HepG2 (cell line): ENCODE results near the gene SIK2. TPM values are rescaled to one million over a fixed set of nuclear protein-coding genes. Genes with fewer than 3 reads are reported as not detected.
A peak's percentile ranks its signal among the peaks of the same experiment; 100 is the strongest.

ENCODE experiments used
- ATAC-seq: fragments of 200-7000 bp; cut with Tn5 transposase; 3 replicates; pipeline ENCODE4 v1.9.1; 2020; ENCODE audit warnings: mild to moderate bottlenecking, moderate library complexity
- BruUV-seq: library from RNA; stranded (reverse); fragments of 400-500 nt; replicated peaks from 2 replicates; lab custom pipeline; 2021; lab: Mats Ljungman, UMichigan
- CTCF ChIA-PET: fragments of 300-600 bp; formaldehyde crosslinking; extraction: SDS; loops from one replicate; lab custom pipeline; 2021; ENCODE audit warnings: low total read pairs, inconsistent platforms, low intra/inter-chr PET ratio; lab: Yijun Ruan, JAX
- POLR2A ChIA-PET: fragments of 350-600 bp; sonication (Branson Sonifier 250); formaldehyde crosslinking; loops from one replicate; lab custom pipeline; 2020; ENCODE audit warnings: antibody characterized with exemption, inconsistent platforms; lab: Yijun Ruan, JAX
- DNase-seq: peaks from one replicate; pipeline ENCODE4 v3.0.0-alpha.2; 2015; ENCODE audit warnings: low spot score
- FAIRE-seq: peaks from 3 replicates; lab custom pipeline; 2011; peaks lifted over from hg19 to GRCh38; lab: Jason Lieb, UNC
- H2AFZ ChIP-seq: one replicate; pipeline ENCODE4 v1.6.1; 2011; ENCODE audit warnings: low read length, inconsistent platforms
- H3K27ac ChIP-seq: fragments of 300-600 bp; 3 replicates; pipeline ENCODE4 v1.8.0; 2011; ENCODE audit warnings: mixed run types, mild to moderate bottlenecking, mixed read lengths, low read length, inconsistent platforms; ENCODE audit not compliant: insufficient read depth; ENCODE audit errors: extremely low read length
- H3K27me3 ChIP-seq, 2 experiments: fragments of 200-600 bp in 1 of 2; 2 replicates in 1 of 2; 3 replicates in 1 of 2; pipeline versions ENCODE4 v1.6.0 to v1.8.0; 2011; ENCODE audit warnings: low read length in 2 of 2, mild to moderate bottlenecking in 2 of 2, moderate library complexity in 2 of 2, inconsistent platforms in 1 of 2; ENCODE audit not compliant: insufficient read depth in 2 of 2, control insufficient read depth in 1 of 2
- H3K36me3 ChIP-seq, 2 experiments: fragments of 200-600 bp in 1 of 2; replicated peaks in 1 of 2; 2 replicates in 1 of 2; 3 replicates in 1 of 2; pipeline versions ENCODE4 v1.5.1 to v1.8.0; 2011; ENCODE audit warnings: low read length in 2 of 2, inconsistent platforms in 1 of 2; ENCODE audit not compliant: insufficient read depth in 2 of 2, control insufficient read depth in 1 of 2
- H3K4me1 ChIP-seq: 2 replicates; pipeline ENCODE4 v1.5.1; 2012; ENCODE audit warnings: low read length, inconsistent platforms; ENCODE audit not compliant: insufficient read depth
- H3K4me2 ChIP-seq: 2 replicates; pipeline ENCODE4 v1.6.0; 2011; ENCODE audit warnings: low read depth, low read length, inconsistent platforms
- H3K4me3 ChIP-seq, 3 experiments: fragments of 200-600 bp in 1 of 3; sonication (generic), shearing (Covaris generic) in 1 of 3; replicated peaks in 1 of 3; 2 replicates each; pipeline ENCODE4 v1.5.1; 2011 to 2016; ENCODE audit warnings: low read length in 3 of 3, inconsistent platforms in 2 of 3, low read depth in 2 of 3, mild to moderate bottlenecking in 2 of 3, control low read depth in 1 of 3, mixed read lengths in 1 of 3; ENCODE audit not compliant: insufficient read depth in 1 of 3
- H3K79me2 ChIP-seq: one replicate; pipeline ENCODE4 v1.6.1; 2011; ENCODE audit warnings: low read length, inconsistent platforms; ENCODE audit not compliant: insufficient read depth
- H3K9ac ChIP-seq: 2 replicates; pipeline ENCODE4 v1.6.0; 2011; ENCODE audit warnings: mild to moderate bottlenecking, low read depth, low read length, inconsistent platforms; ENCODE audit not compliant: insufficient read depth
- H3K9me3 ChIP-seq: 2 replicates; pipeline ENCODE4 v1.5.1; 2012; ENCODE audit warnings: mild to moderate bottlenecking, low read length
- H4K20me1 ChIP-seq: 2 replicates; pipeline ENCODE4 v1.6.0; 2011; ENCODE audit warnings: inconsistent platforms, mild to moderate bottlenecking, low read length, moderate library complexity; ENCODE audit not compliant: insufficient read depth
- ATF2 ChIP-seq: sonication (generic); formaldehyde crosslinking; IDR thresholded peaks from 2 replicates; pipeline ENCODE4 v1.4.0; 2020; ENCODE audit warnings: missing genetic modification reagents
- CREB1 ChIP-seq, 2 experiments: fragments of 450-650 bp in 1 of 2; IDR thresholded peaks; 2 replicates each; pipeline ENCODE4 v1.6.1; 2016 to 2017; ENCODE audit warnings: control low read depth in 1 of 2, mild to moderate bottlenecking in 1 of 2, missing compliant biosample characterization in 1 of 2, missing genetic modification characterization in 1 of 2
- DNMT1 ChIP-seq: sonication (generic); formaldehyde crosslinking; IDR thresholded peaks from 2 replicates; pipeline ENCODE4 v1.5.1; 2020; ENCODE audit warnings: mild to moderate bottlenecking, missing genetic modification reagents
- GRHL1 ChIP-seq: sonication (generic); formaldehyde crosslinking; conservative IDR thresholded peaks from 2 replicates; pipeline ENCODE4 v1.8.0; 2022; ENCODE audit warnings: missing genetic modification reagents
- GTF2F1 ChIP-seq: fragments of 150-350 bp; IDR thresholded peaks from 2 replicates; pipeline ENCODE4 v1.6.1; 2014; ENCODE audit warnings: low read length
- HNRNPL ChIP-seq: fragments of 200-400 bp; formaldehyde crosslinking; IDR thresholded peaks from 2 replicates; pipeline ENCODE4 v1.6.1; 2017; ENCODE audit warnings: mild to moderate bottlenecking, low read depth, low read length
- JDP2 ChIP-seq: sonication (generic); formaldehyde crosslinking; IDR thresholded peaks from 2 replicates; pipeline ENCODE4 v1.8.1; 2022; ENCODE audit warnings: missing genetic modification reagents, borderline replicate concordance
- MLXIP ChIP-seq: sonication (generic); formaldehyde crosslinking; IDR thresholded peaks from 2 replicates; pipeline ENCODE4 v1.9.0; 2021; ENCODE audit warnings: missing genetic modification reagents, borderline replicate concordance
- NR0B2 ChIP-seq: sonication (generic); formaldehyde crosslinking; IDR thresholded peaks from 2 replicates; pipeline ENCODE4 v1.4.0; 2020; ENCODE audit warnings: mild to moderate bottlenecking, missing genetic modification reagents
- ZFP62 ChIP-seq: sonication (generic); formaldehyde crosslinking; IDR thresholded peaks from 2 replicates; pipeline ENCODE4 v1.4.0; 2020; ENCODE audit warnings: missing genetic modification reagents
- ZNF121 ChIP-seq: sonication (generic); formaldehyde crosslinking; IDR thresholded peaks from 2 replicates; pipeline ENCODE4 v1.5.0; 2020; ENCODE audit warnings: mild to moderate bottlenecking, missing genetic modification reagents
- ZNF281 ChIP-seq: sonication (generic); formaldehyde crosslinking; IDR thresholded peaks from 2 replicates; pipeline ENCODE4 v1.4.0; 2020; ENCODE audit warnings: missing genetic modification reagents, borderline replicate concordance
- ZNF33A ChIP-seq: sonication (generic); formaldehyde crosslinking; IDR thresholded peaks from 2 replicates; pipeline ENCODE4 v1.5.1; 2020; ENCODE audit warnings: missing genetic modification reagents, mild to moderate bottlenecking, moderate library complexity, borderline replicate concordance
- ZNF510 ChIP-seq: sonication (generic); formaldehyde crosslinking; IDR thresholded peaks from 2 replicates; pipeline ENCODE4 v1.4.0; 2020; ENCODE audit warnings: low read depth, mild to moderate bottlenecking, missing genetic modification reagents
- ZNF766 ChIP-seq: sonication (generic); formaldehyde crosslinking; IDR thresholded peaks from 2 replicates; pipeline ENCODE4 v1.5.0; 2020; ENCODE audit warnings: missing genetic modification reagents, borderline replicate concordance
- WGBS: methylation state at CpG from one replicate; pipeline ENCODE4 v1.1.6; 2017; ENCODE audit warnings: low lambda C conversion rate; 5-methylcytosine and 5-hydroxymethylcytosine counted together
- in situ Hi-C: cut with HindIII; loops from 2 replicates; pipeline ENCODE4 v1.10.0; 2017; ENCODE audit warnings: low pct_unique_long_range_greater_than_20kb; ENCODE audit not compliant: extremely low pct_ligation_motif_present
- intact Hi-C: fragments of 100-400 bp; cut with micrococcal nuclease; formaldehyde crosslinking; loops from one replicate; pipeline ENCODE4 v1.10.0; 2022; ENCODE audit not compliant: unreplicated experiment
- polyA plus RNA-seq, 8 experiments: library from polyadenylated mRNA; depleted of rRNA in 3 of 8; stranded (reverse) in 7 of 8; unstranded in 1 of 8; fragments of >200 nt; fragmentation: Illumina TruSeq in 4 of 8; extraction: Trizol in 4 of 8; gene quantifications; 2 replicates each; pipeline versions ENCODE4 v1.2.1 to v1.2.3, GENCODE V29; 2011 to 2016; ENCODE audit warnings: low read depth in 4 of 8, missing spikeins in 1 of 8, mixed read lengths in 1 of 8; ENCODE audit not compliant: insufficient read depth in 1 of 8
- total RNA-seq, 5 experiments: library from RNA; depleted of rRNA; stranded (reverse); fragments of >200 nt; fragmentation: Illumina TruSeq; extraction: Trizol; gene quantifications; 2 replicates each; pipeline ENCODE4 v1.2.3, GENCODE V29; 2016; ENCODE audit warnings: low read depth in 1 of 5

SIK2 gene
- total and polyA plus RNA-seq, 2 of the 13 experiments (the other 11 are each of a cell fraction or from before 2014, with no cell fraction given) = 8.1 to 15.4 TPM

- CTCF ChIA-PET = no interaction called here
- intact Hi-C loops = no loop called here
- Histone ChIP-seq H4K20me1 (no peaks in the 10 kb centered on the region), H3K79me2 (no peaks in the 10 kb centered on the region), H3K4me1 (peaks cover 24% of the 10 kb centered on the region), H3K27me3 (no peaks in the 10 kb centered on the region), H3K36me3 (peaks cover 15 to 62% of the 10 kb centered on the region in 2 experiments), H3K4me3 (no peak overlapping the region), H2AFZ (no peak overlapping the region), H3K9me3 (no peaks in the 10 kb centered on the region), H3K27ac (peak overlapping the region; percentile 53), H3K9ac (no peak overlapping the region), H3K4me2 (no peak overlapping the region)
- DNase-seq = no peak
- POLR2A ChIA-PET = interaction anchor here (1.1 kb wide), 1 partner anchor 10 kb away, joined by 6 read pairs; the partner anchor contains the start of gene PPP2R1B
- in situ Hi-C loops = no loop called here
- BruUV-seq = no TSS peak
- ATAC-seq = no peak
- FAIRE-seq = no peak
- WGBS = 95% methylated on average over 6 of the region's 6 CpGs
- no peak for TF ChIP-seq HNRNPL
- TF ChIP-seq MLXIP (CRISPR knock-in tag) = no peak
- no peak for TF ChIP-seq ZNF281 (CRISPR knock-in tag)
- no peak for TF ChIP-seq DNMT1 (CRISPR knock-in tag)
- TF ChIP-seq ZFP62 (CRISPR knock-in tag) = no peak
- TF ChIP-seq ATF2 (CRISPR knock-in tag) = no peak
- TF ChIP-seq GTF2F1 = no peak
- TF ChIP-seq ZNF33A (CRISPR knock-in tag) = no peak
- no peak for TF ChIP-seq ZNF121 (CRISPR knock-in tag)
- no peak for TF ChIP-seq GRHL1 (CRISPR knock-in tag)
- no peak for TF ChIP-seq JDP2 (CRISPR knock-in tag)
- no peak for TF ChIP-seq NR0B2 (CRISPR knock-in tag)
- no peak for TF ChIP-seq CREB1 (IDR thresholded peaks at IDR 0.05)
- no peak for TF ChIP-seq CREB1 (CRISPR knock-in tag; IDR thresholded peaks at IDR 0.05)
- no peak for TF ChIP-seq ZNF510 (CRISPR knock-in tag)
- TF ChIP-seq ZNF766 = no peak
Measured at GRCh38 chr11:111756097-111756496, 153.8 kb downstream of the SIK2 start.
